ENCODE data around the gene GSTM2.

Gene GSTM2

DNA sequence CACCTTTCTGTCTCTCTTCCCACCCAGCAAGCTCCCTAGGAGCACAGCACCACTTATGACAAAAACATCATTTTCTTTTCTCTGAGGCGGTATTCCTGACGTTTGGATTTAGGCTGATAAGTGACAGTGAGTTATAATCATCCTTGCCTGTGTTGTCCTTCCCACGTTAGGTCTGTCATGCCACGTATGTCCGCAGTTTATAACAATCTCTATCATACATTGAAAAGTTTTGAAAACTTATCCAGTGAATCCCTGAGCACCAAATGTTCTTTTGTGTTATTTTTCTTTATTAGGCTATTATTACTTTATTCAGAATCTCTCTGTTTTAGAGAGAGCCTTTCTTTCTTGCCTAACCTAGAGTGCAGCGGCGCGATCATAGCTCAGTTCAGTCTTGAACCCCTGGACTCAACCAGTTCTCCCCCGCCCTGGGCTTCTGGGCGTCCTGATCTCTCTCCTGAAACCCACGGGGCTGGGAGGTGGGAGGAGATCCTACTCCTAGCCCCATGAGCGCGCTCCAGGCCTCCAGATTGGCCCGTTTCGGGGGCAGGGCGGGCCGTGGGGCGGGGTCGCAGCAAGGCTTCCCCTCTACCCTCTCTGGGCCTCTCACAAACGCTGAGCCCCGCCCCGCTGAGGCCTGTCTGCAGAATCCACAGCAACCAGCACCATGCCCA is at the start of gene GSTM2:
Gene GSTM2, plus strand, starts transcription at position 606 of the 671 bp plus-strand sequence. Its CDS starts 59 bp downstream, at position 665.
- peak; percentile 33 for DNase-seq

DNA sequence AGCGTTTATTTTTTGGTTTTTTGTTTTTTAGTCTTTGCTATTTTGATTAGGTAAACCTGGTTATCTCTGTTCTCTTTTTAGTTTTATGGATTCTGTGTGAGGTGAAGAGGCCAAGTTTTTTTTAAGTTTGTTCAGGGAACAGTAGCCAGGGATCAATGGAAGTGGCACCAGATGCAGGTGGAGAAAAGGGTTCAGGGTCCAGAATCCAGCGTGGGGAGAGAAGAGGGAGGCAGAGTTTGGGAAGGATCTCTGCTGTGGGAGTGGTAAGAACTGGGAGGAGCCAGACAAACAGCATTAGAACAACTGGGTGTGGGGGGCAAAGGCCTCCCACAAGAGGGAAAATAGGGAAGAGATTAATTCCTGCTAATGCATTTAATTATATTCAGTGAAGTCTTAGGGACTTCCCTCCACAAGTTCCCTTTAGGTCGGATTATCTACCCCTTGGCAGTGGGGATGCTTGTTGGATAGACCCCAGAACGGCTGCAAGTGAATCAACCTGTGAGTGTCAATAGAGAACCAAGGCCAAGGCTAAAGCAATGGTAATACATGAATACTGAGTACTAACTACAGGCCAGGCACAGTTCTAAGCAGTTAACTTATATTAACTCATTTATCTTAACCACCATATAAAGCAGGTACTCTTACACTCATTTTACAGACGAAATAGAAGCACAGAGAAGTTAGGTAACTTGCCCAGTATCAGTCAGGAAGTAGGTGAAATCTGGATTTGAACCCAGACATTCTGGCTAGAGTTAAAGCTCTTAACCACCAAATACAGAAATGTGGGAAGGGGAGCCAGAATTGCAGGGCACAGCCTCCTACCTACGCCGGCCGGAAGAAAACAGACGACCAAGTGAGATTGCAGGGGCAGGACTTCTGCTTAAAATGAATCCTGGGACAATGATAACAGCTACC is 48.9 kb upstream of the GSTM2 start:
- no peak for DNase-seq

DNA sequence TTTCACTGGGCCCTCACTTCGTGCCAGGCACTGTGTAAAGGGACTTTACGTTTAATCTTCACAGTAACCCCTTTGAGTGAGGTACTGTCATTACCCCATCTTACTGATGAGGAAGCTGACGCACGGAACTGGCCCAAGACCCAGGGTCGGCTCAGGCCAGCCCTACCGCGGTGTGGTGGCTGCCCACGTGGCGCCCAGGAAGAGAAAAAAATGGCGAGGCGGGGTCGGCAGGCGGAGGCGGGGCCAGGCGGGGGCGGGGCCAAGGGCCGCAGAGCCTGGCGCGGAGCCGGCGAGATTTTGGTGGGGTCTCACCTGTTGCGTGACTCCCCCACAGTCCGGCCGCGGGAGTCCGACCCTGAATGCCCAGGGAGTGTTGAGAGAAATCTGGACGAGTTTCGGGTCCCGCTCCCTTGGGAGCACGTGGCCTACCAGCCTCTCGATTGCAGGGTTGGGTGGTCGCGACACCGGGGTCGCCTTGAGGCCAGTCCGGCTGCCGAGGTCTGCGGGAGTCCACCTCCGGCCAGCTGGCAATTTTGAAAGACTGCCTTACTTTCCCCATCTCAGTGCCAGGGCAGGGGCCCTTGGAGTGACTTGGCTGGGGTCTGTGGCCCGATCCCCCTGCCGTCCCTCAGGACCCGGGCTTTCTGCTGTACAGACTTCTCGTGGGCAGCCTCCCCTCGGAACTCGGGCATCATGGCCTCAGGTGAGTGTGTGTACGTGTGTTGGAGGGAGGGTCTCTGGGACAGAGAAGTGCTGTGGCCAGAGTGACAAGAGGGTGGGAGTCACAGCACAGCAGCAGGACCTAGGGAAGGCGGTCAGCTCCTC is 48.1 kb upstream of the GSTM2 start, which contains the start of the genes AMPD2 and GNAT2:
Gene AMPD2, plus strand, starts transcription at position 262 of the 825 bp plus-strand sequence. CDS start 1,339 bp downstream, outside the sequence.
Gene GNAT2, minus strand, starts transcription at position 41 of the 825 bp plus-strand sequence. CDS start 6,746 bp downstream, outside the sequence.
- peak; percentile 50 for DNase-seq

DNA sequence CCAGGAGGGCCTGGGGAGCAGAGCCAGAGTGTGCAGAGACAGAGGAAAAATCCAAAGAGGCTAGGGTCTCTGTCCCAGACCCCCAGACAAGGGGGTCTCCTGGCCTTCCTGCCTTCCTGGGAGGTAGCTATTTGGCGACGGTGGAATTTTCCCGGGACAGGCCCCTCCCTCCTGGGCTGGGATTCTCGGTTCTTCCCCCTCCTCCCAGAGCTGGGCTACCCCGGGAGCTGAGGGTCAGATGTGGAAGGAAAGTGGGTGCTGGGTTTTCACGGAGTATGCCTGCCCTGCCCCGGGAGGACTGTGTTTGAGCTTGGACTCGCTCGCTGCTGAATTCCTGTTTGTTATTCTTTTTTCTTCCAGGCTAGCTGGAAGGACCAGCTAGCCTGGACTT is 47.5 kb upstream of the GSTM2 start:
- DNase-seq = peak; percentile 50

DNA sequence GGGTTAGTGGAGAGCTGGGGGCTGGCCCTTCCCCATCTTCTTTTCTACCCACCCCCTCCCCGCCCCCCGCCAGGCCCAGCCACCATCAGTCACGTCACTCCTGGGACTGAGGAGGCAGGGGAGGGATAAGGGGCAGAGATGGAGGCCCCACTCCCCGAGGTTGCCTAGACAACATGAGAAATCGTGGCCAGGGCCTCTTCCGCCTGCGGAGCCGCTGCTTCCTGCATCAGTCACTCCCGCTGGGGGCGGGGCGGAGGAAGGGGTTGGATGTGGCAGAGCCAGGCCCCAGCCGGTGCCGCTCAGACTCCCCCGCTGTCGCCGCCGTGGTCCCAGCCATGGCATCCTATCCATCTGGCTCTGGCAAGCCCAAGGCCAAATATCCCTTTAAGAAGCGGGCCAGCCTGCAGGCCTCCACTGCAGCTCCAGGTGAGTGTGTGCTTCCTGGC is 47.0 kb upstream of the GSTM2 start:
- peak; percentile 83 for DNase-seq

DNA sequence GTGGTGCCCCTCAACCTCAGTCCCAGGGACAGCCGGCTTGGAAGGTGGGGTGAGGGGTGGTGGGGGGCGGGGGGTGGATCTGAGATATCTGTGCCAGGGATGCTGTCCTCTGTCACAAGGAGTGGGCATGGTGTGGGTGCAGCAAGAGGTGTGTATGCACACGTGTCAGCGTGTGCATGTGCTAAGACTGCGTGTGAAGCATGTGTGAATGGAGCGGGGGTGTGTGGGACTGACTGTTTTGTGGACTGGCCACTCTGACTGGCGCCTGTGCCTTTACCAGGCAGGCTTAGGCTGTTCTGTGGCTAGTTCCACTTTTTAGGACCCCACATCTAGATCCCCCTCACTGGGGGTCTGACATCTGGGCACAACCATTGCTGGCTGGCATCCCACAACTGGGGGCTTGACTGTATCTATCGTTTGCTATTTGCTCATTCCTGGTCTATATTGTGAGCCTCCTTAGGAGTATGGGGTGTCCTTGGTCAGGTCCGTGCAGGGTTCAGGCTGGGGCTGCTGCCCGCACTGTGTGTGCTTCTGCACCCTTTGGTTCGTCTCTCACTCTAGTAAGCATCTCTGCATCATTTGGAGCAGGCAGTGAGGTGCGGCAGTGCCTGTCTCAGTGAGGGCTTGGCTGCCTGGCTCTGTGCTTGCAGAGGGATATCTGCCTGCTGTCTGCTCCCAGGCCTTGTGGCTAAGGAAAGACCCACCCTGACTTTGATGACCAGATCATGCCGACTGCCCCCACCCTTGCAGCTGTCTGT is 46.3 kb upstream of the GSTM2 start:
- no peak for DNase-seq

DNA sequence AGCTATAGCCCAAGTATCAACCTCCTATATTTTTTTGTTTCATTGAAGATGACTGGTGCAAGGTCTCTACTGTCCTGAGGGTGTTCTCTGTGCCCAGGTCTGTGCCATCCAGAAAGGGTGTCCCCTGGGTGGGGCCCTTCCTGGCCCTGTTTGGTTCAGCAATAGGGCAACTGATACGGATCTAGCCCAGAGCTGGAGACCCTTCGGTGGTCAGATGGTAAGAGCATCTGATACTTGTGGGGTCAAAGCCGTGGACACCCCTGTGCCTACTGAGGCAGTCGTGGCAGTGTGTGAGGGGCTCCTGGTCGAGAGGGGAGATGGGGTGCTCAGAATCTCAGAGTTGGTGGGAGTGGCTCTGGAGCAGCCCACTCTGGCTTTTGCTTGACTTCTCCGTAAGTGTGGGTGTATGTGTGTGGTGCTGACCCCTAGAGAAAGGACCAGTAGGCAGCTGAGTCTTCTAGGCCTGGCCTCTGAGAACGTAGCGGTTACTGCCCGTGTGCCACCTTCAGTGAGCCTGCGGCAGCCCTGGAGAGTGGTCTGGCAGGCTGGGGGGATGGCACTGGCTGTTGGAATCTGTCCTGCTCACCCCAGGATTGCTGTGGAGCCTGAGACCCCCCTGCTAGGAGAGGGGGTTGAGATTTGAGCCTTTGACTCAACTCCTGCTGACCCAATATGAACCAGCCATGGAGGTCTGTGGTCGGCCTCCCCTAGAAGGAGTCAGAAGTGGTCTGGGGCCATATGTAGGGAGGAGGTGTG is 45.5 kb upstream of the GSTM2 start:
- DNase-seq = no peak

DNA sequence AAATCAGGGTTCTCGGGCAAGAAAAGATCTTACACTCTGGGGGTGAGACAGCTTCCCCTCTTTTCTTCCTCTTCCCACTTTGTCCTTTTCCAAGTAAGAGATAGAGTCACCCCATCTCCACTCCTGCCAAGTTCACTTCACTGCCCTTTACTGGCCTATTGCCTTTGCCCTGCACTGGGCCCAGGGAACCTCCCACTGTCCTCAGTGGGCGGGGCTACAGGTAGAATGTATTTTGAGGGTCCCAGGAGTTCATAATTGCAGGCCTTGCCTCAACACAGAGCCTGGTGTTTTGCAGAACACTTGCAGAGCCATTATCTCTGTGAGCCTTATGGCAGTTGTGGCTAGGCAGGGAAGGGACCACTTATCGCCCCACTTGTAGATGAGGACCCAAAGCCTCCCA is 45.0 kb upstream of the GSTM2 start:
- DNase-seq = no peak

DNA sequence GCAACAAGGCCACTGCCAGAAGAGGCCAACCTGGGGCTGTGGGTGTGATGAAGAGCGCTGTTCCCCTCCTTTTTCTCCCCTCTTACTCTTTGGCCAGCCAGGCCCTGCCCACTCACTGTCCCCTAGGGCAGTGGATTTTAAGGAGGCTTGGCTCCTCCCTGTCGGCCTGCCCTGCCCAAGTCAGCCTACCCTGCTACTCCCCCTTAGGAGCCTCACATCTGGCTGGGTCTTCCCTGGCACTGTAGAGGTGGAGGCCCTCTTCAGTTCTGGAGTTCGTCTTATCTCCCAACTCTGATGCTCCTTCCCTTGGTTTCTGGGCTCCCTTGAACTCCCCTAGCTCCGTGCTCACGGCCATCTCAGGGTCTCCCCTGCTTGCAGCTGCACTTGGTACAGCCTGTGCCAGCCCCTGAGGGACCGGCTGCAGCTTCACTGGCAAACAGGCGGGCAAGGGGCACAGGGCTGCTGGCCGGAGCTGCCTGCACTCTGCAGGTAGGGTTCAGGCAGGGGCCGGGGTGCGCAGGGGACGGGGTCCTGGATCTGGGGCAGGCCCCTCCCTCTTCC is 44.2 kb upstream of the GSTM2 start:
- peak; percentile 42 for DNase-seq

DNA sequence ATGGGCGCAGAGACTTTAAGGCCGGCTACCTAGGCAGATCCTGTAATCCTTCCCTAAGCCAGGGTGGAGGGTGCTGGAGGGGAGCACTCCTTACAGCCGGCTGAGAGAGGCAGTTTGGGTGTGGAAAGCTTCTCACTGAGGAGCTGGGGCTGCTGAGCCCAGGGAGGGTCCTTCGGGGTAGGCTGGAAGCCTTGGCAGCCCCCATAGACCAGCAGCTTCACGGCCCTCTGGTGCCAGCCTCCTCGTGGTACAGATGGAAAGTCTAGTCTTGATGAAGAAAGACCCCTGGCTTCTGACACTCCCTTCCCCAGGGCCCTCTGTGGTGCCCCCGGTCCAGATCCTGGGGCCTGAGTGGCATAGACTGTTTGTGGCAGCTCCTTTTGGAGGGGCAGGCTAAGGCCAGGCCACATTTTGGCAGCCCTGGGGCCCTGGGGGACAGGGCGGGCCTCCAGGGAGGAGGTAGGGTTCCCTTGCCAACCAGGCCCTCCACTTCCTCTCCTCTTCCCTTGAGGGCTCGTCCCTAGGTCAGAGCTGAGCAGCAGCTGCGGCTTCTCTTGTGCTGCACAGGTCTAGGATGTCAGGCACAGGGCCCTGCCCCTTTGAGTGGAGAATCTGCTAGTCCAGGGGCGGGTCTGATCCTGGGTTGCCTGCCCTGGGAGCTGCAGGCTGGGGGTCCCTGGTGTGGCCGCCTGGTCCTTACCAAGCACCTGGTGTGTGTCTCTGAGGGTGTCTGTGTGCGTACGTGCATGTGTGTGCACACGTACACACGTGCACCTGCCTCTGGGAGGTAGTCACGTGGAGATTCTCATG is 43.5 kb upstream of the GSTM2 start:
- peak; percentile 38 for DNase-seq

DNA sequence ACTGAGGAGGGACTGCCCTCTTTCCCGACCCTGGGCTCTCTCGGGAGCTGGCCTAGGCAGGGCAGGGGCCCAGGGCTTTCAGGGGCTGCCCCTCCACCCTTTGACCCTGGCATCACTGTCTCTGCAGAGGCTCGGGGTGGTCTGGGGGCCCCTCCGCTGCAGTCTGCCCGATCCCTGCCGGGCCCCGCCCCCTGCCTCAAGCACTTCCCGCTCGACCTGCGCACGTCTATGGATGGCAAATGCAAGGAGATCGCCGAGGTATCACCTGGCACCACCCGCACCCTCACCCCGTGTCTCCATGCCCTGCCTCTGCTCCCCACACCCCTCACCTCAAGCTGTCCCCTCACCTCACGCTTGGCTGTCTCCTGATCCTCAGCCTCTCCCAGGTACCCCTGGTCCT is 42.7 kb upstream of the GSTM2 start:
- DNase-seq = no peak

DNA sequence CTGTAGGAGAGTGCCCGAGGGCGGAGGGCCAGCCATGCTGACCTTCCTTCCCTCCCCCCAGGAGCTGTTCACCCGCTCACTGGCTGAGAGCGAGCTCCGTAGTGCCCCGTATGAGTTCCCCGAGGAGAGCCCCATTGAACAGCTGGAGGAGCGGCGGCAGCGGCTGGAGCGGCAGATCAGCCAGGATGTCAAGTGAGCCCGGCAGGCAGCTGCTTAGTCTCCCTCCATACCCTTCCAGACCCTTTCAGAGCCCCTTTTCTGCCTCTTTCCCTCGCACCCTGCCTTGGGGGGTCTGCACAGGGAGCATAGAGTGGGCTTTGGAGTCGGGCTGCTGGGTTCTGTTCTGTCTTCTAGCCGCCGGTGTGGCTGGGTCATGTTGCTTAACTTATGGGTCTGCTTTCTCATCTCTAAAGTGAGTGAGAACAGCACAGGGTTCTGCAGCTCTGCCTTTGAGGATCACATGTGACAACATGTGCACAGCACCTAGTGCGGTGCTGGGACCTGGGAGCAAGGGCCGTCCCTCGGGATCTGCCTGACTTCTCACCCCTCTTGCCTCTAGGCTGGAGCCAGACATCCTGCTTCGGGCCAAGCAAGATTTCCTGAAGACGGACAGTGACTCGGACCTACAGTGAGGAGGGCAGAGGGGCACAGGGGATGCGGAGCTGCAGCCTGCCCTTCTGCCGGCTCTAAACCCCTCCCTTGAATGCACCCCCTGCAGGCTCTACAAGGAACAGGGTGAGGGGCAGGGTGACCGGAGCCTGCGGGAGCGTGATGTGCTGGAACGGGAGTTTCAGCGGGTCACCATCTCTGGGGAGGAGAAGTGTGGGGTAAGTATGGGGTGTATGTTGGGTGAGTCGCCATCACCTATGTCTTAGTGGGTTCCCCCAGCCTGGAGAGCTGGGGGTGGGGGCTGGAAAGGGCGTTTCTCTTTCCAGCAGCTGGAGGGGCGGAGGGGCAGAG is 42.0 kb upstream of the GSTM2 start:
- DNase-seq = no peak

DNA sequence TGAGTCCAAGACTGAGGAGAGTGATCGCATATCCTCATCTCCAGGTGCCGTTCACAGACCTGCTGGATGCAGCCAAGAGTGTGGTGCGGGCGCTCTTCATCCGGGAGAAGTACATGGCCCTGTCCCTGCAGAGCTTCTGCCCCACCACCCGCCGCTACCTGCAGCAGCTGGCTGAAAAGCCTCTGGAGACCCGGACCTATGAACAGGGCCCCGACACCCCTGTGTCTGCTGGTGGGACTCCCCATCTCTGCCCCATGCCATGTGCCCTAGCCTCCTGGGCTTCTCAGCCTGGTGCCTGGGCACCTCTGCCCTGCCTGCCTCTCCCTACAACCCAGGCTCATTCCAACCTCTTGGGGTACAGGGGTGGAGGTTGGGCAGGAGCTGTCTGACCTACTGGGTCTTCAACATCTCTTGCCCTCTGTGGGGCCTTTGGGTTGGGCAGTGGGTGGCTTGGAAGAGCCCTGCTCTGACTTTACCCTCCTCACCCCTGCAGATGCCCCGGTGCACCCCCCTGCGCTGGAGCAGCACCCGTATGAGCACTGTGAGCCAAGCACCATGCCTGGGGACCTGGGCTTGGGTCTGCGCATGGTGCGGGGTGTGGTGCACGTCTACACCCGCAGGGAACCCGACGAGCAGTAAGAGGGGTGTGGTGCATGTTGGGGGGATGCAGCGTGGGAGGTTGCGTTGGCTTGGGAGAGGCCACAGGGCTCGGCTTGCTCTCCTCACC is 41.0 kb upstream of the GSTM2 start:
- no peak for DNase-seq

DNA sequence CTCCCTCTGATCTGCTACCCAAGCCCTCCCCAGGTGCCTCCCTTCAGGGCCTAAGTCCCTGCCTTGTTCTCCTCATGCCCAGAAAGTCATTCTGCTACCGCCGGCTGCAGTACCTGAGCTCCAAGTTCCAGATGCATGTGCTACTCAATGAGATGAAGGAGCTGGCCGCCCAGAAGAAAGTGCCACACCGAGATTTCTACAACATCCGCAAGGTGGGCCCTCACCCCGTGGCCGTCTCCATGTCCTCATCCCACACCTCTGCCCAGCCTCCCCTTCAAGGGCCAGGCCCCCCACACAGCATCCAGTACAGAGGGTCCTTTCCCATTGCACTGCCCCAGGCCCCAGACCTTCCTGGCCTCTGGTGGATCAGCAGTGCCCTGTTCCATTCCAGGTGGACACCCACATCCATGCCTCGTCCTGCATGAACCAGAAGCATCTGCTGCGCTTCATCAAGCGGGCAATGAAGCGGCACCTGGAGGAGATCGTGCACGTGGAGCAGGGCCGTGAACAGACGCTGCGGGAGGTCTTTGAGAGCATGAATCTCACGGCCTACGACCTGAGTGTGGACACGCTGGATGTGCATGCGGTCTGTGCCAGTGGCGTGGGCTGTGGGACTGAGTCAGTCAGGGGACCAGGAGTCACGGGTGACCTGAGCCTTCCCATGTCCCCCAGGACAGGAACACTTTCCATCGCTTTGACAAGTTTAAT is 40.0 kb upstream of the GSTM2 start:
- no peak for DNase-seq

DNA sequence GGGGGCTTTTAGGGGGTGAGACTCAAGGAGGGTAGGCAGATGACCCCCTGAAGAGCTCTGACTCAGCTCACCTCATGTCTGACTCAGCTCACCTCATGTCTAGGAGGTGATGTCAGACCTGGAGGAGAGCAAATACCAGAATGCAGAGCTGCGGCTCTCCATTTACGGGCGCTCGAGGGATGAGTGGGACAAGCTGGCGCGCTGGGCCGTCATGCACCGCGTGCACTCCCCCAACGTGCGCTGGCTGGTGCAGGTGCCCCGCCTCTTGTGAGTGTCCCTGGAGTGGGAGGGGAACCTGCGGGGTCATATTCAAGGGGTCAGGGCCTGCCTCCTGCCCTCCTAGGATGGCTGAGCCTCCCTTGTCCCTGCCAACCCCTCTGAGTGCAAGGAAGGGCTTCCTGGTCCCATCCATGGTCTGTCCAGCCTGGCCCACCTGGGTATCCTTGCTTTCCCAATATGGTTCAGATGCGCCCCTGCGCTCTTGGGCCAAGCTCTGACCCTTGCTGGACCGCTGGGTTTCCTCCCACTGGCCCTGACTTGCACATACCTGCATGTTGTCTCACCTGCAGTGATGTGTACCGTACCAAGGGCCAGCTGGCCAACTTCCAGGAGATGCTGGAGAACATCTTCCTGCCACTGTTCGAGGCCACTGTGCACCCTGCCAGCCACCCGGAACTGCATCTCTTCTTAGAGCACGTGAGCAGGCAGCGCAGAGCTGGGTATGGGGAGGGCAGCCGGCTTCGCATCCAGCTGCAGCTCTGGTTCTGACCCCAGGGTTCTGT is 39.1 kb upstream of the GSTM2 start:
- no peak for DNase-seq

DNA sequence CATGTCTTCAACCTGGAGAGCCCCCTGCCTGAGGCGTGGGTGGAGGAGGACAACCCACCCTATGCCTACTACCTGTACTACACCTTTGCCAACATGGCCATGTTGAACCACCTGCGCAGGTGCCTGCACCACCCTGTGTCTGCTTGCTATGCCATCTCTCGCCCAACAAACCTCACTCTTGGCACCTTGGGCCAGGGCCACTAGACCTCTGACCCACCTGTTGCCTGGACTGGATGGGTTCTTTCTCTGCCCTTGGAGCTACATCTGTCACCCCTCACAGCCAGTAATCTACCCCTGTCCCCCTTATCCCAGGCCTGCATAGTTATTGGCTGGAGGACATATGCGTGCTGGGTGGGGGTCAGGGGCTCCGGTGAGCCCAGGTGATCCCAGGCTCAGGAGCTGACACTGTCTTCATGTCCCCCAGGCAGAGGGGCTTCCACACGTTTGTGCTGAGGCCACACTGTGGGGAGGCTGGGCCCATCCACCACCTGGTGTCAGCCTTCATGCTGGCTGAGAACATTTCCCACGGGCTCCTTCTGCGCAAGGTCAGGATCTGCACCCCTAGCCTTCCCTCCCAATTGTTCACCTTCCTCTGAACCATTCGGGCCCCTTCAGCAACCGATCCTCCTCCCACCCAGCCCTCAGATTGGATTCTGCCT is 38.4 kb upstream of the GSTM2 start:
- DNase-seq = no peak

Measured in NCI-H1092 treated with DMSO at 0.1 percent for 48 hours (cell line).